Measurements from ENCODE around the gene NR3C1.

NR3C1 gene

DNA sequence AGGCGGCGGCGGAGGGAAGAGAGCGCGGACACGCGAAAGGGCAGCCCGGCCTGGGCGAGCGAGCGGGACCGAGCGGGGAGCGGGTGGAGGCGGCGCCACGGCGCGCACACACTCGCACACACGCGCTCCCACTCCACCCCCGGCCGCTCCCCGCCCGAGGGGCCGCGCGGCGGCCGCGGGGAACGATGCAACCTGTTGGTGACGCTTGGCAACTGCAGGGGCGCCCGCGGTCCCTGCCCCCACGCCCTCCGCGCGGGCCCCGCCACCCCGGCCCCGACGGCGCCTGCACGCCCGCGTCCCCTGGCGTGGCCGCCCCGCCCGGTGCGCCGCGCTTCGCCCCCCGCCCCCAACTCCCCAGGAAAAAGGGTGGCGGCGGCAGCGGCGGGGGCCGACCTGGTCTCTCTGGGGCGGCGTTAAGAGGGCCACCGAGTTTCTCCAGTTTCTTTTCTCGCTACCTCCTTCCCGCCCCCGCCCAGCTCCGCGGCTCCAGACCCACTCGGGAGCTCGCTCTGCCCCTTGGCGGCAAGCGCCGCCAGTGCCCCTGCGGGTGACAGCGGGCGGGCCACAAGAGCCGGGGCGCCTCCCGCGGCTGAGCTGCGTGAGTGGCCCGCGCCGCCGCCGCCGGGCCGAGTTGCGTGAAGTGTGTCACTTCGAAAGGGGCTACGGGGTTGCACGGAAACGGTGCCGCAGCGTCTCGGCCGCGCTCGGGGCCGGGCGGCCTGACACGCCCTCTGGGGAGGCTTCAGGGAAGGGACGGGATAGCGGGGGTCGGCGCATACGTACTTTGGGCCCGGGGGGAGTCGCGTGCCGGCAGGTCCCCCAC is at the start of gene NR3C1:
Gene NR3C1 (minus strand): TSS at position 94 of the 823 bp plus-strand sequence. CDS start 2,847 bp downstream, outside the sequence.
- DNase-seq (ENCODE audit: low read depth in 2 of 2), result peak; percentile 75

DNA sequence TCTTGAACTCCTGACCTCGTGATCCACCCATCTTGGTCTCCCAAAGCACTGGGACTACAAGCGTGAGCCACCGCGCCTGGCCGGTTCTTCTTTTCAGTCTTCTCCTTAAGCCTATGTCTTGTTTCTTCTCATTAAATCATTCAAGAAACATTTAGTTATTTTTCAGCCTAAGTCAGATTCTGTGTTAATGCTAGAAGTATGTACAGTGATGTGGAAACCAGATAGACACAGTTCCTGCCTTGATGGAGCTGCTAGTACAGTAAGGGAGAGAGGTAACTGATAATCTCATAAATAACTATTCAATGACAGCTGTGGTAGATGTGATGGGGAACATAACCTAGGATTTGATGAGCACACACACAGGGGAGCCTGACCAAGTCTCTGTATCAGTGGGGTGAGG is 46.3 kb upstream of the NR3C1 start:
- no peak for DNase-seq (ENCODE audit: low read depth in 2 of 2)

DNA sequence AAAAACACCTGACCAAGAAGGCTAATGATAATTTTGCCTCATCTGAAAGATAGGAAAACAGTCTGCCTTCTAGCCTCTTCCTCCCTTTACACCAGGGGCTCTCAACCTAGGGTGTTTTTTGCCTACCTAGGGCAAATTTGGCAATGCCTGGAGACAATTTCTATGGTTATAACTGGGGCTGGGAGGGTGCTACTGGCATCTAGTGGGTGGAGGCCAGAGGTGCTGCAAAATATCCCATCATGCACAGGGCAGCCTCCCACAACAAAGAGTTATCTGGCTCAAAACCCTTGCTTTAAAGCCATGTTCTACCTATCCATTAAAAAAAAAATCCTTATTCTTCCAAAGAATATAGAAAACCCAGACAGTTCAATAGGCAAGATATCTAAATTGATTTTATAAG is 45.0 kb upstream of the NR3C1 start:
- no peak for DNase-seq (ENCODE audit: low read depth in 2 of 2)

DNA sequence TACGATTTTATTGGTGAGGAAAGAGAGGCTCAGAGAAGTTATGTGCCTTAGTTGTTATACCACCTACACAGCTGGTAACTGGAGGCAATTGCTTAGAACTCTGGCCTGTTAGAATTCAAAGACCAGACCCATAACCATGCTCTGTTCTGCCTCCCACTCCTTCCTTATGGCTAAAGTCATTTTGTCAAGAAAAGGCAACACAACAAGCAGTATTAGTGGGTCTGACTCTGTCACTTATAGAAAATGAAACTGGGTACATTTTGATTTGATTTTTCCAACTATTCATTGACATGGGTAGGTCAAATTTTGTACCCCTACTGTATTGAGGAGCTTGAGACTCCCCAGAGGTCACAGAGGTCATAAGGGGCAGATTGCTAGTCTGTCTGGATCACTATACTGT is 44.5 kb upstream of the NR3C1 start:
- no peak for DNase-seq (ENCODE audit: low read depth in 2 of 2)

- no peak for DNase-seq (ENCODE audit: low read depth in 2 of 2)
Measured at GRCh38 chr5:143446535-143447226, 43.2 kb upstream of the NR3C1 start.

GRCh38 chr5:143445776-143446175 is 42.3 kb upstream of the NR3C1 start:
- peak; percentile 61 to 62 for DNase-seq (ENCODE audit: low read depth in 2 of 2)

DNA sequence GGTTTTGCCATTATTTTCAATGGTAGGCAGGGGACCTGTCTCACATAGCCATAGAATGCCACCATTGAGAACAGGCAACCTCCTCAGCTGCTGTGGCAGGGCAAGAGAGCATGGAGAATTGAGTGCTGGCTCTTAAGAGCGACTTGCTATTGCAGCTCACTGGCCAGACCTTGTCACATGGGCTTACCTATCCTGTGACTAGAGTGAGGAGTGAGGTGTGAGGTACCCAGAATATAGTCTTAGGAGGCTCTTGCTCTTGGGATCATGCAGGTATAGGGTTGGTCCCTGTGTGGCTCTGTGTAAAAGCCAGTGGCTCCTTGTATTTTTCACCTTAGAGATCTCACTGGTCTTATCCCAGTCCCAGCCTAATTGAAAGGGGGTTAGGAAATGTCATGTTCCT is 39.8 kb upstream of the NR3C1 start:
- DNase-seq (ENCODE audit: low read depth in 2 of 2), result no peak

- DNase-seq (ENCODE audit: low read depth in 2 of 2), result no peak
Measured at GRCh38 chr5:143442385-143442784, 38.9 kb upstream of the NR3C1 start.

DNA sequence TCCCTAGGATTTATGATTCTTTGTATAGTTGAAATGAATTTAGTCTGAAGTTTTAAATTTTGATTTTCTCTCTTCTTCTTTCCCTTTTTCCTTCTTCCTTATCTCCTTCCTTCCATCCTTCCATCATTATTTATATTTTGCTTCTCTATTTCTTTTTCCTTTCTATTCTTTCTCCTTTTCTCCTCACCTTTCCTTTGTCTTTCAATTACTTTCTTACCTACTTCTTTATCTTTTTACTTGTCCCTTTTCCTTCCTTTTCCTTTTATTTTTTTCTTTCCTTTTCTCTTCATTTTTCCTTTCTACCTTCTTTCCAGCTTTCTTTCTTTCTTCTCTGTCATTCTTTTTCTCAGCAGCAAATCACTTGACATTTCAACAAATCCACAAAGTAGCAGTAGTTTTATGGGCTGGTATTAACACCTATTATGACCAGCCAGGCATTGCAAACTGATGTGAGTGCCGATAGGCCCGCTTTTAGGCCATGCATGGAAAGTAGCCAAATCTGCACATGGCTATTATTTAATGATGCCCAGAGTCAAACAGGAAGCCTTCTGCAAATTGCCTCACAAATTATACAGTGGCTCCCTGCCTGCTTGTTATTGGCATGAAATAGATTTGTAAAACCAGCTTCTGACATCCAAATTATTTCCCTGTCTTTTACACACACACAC is 37.1 kb upstream of the NR3C1 start:
- no peak for DNase-seq (ENCODE audit: low read depth in 2 of 2)

GRCh38 chr5:143437666-143438273 is 34.3 kb upstream of the NR3C1 start:
- DNase-seq (ENCODE audit: low read depth in 2 of 2), result no peak

- no peak for DNase-seq (ENCODE audit: low read depth in 2 of 2)
Measured at GRCh38 chr5:143436871-143437270, 33.4 kb upstream of the NR3C1 start.

- no peak for DNase-seq (ENCODE audit: low read depth in 2 of 2)
Measured at GRCh38 chr5:143435210-143435657, 31.7 kb upstream of the NR3C1 start.

DNA sequence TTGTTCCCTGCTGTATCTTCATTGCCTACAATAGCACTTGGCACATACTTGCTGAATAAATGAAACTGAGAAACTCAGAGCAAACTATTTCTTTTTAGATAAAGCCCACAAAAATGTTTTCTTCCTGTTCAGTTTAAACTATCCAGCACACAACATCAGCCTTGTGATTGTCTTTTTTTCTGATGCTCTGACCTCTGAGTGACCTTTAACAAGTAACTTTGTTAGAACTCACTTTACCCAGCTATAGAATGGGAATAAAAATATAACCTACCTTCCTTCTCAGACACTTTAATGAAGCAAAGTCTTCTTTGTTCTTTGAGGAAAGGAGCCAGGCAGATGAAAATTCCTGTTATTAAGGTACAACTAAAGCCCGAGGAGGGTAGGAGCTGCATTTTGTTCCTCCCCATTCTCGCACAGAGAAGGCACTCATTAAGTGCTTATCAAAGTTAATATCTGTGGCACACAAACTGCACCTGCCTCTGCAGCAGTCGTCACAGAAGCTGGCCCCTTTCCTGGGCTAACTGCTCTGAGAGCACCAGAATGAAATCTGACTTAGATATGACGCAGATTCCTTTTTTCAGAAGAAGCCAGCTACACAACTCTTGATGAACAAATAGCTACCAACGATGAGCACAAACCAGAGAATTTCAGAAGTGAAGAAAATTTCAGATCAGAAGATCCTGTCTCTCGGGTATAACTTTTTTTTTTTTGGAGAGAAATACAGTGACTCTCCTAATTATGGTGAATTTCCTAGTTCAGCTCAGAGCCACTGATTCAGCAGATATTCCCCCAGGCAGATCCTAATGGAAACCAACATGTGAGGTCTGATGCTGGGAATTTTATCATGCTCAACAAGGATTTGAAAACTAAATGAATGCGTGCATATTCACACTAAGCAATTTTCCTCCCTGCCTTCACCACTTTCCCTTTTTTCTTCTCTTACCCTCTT is 31.0 kb upstream of the NR3C1 start:
- DNase-seq (ENCODE audit: low read depth in 2 of 2), result no peak

DNA sequence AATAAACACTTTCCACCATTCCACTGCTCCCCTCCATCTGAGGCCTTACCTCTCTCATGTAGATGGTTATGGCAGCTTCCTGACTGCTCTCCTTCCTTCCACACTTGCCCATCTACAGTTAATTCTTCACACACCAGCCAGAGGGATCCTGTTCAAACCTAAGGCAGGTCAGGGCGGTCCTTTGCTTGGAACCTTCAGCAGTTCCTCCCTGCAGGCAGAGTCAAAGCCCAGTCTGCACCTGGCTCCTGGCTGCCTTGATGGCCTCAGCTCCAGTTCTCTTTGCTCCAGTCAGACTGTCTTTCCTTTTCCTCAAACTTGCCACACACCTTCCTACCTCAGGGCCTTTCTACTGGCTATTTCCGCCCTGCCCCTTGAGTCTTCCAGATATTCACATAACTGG is 30.2 kb upstream of the NR3C1 start:
- DNase-seq (ENCODE audit: low read depth in 2 of 2), result no peak

- no peak for DNase-seq (ENCODE audit: low read depth in 2 of 2)
Measured at GRCh38 chr5:143432658-143433239, 29.3 kb upstream of the NR3C1 start.

DNA sequence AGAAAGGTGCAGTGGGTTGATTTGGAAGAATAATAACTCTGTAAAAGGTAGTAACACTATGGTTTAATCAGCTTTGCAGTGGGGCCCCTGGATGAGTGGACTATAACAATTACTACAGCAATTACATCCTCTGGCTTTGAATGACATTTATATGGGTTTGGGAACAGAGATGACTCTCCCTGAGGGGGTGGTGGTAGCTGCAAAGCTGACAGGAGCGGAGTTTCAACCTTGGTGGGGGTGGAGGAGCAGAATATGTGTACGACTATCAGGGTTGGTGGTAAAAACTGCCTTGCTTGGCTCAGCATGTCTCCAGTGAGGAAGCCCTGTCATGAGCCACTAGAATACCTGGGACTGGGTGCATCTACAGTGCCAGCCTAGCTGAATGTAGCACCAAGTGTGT is 28.3 kb upstream of the NR3C1 start:
- DNase-seq (ENCODE audit: low read depth in 2 of 2), result no peak

GRCh38 chr5:143428738-143429420 is 25.4 kb upstream of the NR3C1 start:
- no peak for DNase-seq (ENCODE audit: low read depth in 2 of 2)

DNA sequence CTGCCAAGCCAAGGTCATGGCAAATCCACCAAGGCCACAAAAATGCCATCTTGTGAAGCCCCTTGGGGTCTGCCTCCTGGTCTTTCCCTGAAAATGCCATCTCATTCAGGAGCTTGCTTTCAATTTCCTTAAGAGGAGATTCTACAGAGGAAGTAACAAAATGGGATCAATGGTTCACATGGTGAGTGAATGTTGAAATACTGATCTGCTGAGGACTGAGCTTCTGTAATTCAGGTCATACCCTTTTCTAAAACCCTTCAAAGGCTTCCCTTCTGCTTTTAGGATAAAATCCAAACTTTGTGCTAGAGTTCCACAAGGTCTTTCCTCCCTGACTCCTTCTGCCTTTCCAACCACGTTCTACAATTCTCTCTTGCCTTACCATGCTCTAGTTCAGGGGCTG is 24.7 kb upstream of the NR3C1 start:
- DNase-seq (ENCODE audit: low read depth in 2 of 2), result no peak

DNA sequence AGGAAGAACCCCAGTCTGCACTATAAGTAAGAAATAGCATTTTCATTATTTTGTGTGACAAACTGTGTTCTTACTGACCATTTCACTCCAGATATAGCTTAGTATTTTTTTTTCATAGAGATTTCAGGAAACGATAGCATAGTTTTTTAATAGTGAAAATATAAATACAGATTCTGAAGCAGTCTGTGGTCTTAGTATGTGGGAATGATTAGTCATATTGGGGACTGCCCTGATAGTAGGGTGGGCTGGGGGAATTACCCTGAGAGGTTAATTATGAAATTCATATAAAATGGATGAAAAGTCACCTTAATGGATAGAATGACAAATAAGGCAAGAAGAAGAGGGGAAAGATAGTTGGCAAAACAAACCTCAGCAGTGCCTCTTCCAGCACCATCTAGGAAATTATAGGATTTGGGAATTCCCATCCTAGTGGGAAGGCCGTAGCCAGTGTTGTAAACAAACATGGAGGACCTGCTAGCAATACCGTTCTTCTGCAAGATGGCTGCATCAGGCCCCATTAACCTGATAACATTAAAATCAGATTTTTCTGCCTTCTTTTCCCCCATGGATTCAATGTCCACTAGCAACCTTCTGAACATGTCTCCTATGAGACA is 23.7 kb upstream of the NR3C1 start:
- DNase-seq (ENCODE audit: low read depth in 2 of 2), result no peak
